Measurements from ENCODE around the gene FADS6.

Gene FADS6

GRCh38 chr17:74938194-74938950 is 44.9 kb upstream of the FADS6 start:
- H3K9me3 ChIP-seq (replicated peaks; ENCODE audit: insufficient read depth, low read length): no peaks in the 10 kb centered on the region
- H2AFZ ChIP-seq (ENCODE audit: low read length): no peak overlapping the region
- H3F3A ChIP-seq (ENCODE audit: insufficient read depth, low read length): no peaks in the 10 kb centered on the region
- H3K79me2 ChIP-seq (ENCODE audit: low read length): no peaks in the 10 kb centered on the region
- H4K20me1 ChIP-seq (ENCODE audit: insufficient read depth, low read length): no peaks in the 10 kb centered on the region
- H3K9ac ChIP-seq (ENCODE audit: low read length): no peak overlapping the region
- no peaks in the 10 kb centered on the region for H3K36me3 ChIP-seq (replicated peaks; ENCODE audit: insufficient read depth, low read length)
- no peak overlapping the region for H3K4me2 ChIP-seq (ENCODE audit: low read depth, low read length)
- H3K27ac ChIP-seq (ENCODE audit: low read length): no peak overlapping the region
- H3K4me1 ChIP-seq (ENCODE audit: low read length): no peaks in the 10 kb centered on the region
- H3K9me2 ChIP-seq (replicated peaks; ENCODE audit: insufficient read depth, low read length): no peaks in the 10 kb centered on the region
- no peak for DNase-seq
- H3K4me3 ChIP-seq (ENCODE audit: low read length): no peak overlapping the region
- TF ChIP-seq CTCF (IDR thresholded peaks at IDR 0.05; ENCODE audit: low read length) (no peak), EZH2phosphoT487 (IDR thresholded peaks at IDR 0.05; ENCODE audit: low read length) (no peak), EZH2 (optimal IDR thresholded peaks at IDR 0.05; ENCODE audit: low read depth, low read length) (no peak)
- H3K27me3 ChIP-seq (replicated peaks; ENCODE audit: insufficient read depth, low read length): peaks cover 91% of the 10 kb centered on the region

DNA sequence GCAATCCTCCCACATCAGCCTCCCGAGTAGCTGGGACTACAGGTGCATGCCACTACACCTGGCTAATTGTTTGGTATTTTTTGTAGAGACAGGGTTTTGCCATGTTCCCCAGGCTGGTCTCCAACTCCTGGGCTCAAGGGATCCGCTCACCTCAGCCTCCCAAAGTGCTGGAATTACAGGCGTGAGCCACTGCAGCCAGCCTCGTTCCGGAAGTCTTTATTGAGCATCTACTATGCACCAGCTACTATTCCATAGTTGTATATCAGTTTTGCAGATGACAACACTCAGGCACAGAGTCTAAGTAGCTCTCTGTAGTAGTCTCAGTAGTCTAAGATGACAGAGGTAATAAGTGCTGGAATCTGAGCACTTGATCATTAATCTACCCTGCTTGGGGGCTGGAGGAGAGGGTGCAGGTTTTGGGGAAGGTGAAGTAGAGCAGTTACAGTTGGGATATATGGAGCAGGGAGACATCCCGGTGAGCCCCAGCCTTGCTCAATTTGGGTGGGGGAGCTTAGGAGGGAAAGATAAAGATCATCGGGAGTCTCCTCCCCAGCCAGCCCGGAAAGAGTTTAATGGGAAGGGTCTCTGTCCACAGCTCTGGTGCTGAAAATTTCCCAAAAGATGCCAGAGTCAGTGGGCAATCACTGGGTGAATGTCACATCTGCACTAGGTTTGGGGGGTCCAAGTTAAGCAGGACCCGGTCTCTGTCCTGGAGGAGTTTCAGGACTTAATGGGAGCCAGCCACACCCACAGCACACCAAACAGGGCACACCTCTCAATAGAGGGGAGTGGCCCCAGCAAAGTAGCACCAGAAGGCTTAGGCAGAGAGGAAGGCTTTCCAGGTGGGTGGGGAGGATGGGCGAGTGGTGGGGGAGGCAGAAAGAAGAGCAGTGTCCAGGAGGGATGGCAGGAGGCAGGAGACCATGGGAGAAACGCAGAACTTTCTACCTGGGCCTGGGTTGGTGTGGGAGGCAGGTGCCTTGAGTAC is 43.9 kb upstream of the FADS6 start:
- Histone ChIP-seq H3K4me3 (ENCODE audit: low read length) (no peak overlapping the region), H3K27ac (ENCODE audit: low read length) (no peak overlapping the region), H3K9me3 (replicated peaks; ENCODE audit: insufficient read depth, low read length) (no peaks in the 10 kb centered on the region), H3K27me3 (replicated peaks; ENCODE audit: insufficient read depth, low read length) (peaks cover 91% of the 10 kb centered on the region), H3K4me1 (ENCODE audit: low read length) (no peaks in the 10 kb centered on the region), H4K20me1 (ENCODE audit: insufficient read depth, low read length) (no peaks in the 10 kb centered on the region), H3K79me2 (ENCODE audit: low read length) (no peaks in the 10 kb centered on the region), H2AFZ (ENCODE audit: low read length) (no peak overlapping the region), H3F3A (ENCODE audit: insufficient read depth, low read length) (no peaks in the 10 kb centered on the region), H3K4me2 (ENCODE audit: low read depth, low read length) (no peak overlapping the region), H3K9ac (ENCODE audit: low read length) (no peak overlapping the region), H3K9me2 (replicated peaks; ENCODE audit: insufficient read depth, low read length) (no peaks in the 10 kb centered on the region), H3K36me3 (replicated peaks; ENCODE audit: insufficient read depth, low read length) (no peaks in the 10 kb centered on the region)
- no peak for DNase-seq
- no peak for TF ChIP-seq CTCF (IDR thresholded peaks at IDR 0.05; ENCODE audit: low read length)
- no peak for TF ChIP-seq EZH2 (optimal IDR thresholded peaks at IDR 0.05; ENCODE audit: low read depth, low read length)
- TF ChIP-seq EZH2phosphoT487 (IDR thresholded peaks at IDR 0.05; ENCODE audit: low read length): no peak

DNA sequence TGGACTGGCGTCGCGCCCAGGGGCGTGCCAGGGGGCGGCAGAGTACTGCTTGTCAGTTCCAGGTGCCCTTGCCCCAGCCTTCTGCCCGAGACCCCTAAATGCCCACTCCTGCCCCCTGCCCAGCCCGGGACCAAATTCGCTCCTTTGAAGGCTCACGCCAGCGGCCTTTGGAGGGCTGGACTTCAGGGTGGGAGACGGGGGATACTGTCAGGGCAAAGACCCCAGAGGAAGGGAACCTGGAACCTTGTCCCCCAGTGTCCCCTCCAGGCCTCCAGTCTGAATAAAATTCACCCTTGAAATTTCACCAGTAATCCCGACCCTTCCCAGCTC is 43.0 kb upstream of the FADS6 start:
- TF ChIP-seq EZH2 (optimal IDR thresholded peaks at IDR 0.05; ENCODE audit: low read depth, low read length) (no peak), CTCF (IDR thresholded peaks at IDR 0.05; ENCODE audit: low read length) (no peak), EZH2phosphoT487 (IDR thresholded peaks at IDR 0.05; ENCODE audit: low read length) (no peak)
- H3K79me2 ChIP-seq (ENCODE audit: low read length): no peaks in the 10 kb centered on the region
- H4K20me1 ChIP-seq (ENCODE audit: insufficient read depth, low read length): no peaks in the 10 kb centered on the region
- H3K36me3 ChIP-seq (replicated peaks; ENCODE audit: insufficient read depth, low read length): no peaks in the 10 kb centered on the region
- no peak for DNase-seq
- H3K4me2 ChIP-seq (ENCODE audit: low read depth, low read length): no peak overlapping the region
- H3K9me3 ChIP-seq (replicated peaks; ENCODE audit: insufficient read depth, low read length): no peaks in the 10 kb centered on the region
- H3K4me3 ChIP-seq (ENCODE audit: low read length): no peak overlapping the region
- no peak overlapping the region for H3K9ac ChIP-seq (ENCODE audit: low read length)
- no peaks in the 10 kb centered on the region for H3K9me2 ChIP-seq (replicated peaks; ENCODE audit: insufficient read depth, low read length)
- no peak overlapping the region for H2AFZ ChIP-seq (ENCODE audit: low read length)
- no peaks in the 10 kb centered on the region for H3F3A ChIP-seq (ENCODE audit: insufficient read depth, low read length)
- H3K4me1 ChIP-seq (ENCODE audit: low read length): no peaks in the 10 kb centered on the region
- H3K27me3 ChIP-seq (replicated peaks; ENCODE audit: insufficient read depth, low read length): peaks cover 91% of the 10 kb centered on the region
- no peak overlapping the region for H3K27ac ChIP-seq (ENCODE audit: low read length)
